Liver (tissue), 9 donors: ENCODE results near the gene TTC28. TPM values are rescaled to one million over a fixed set of nuclear protein-coding genes. Genes with fewer than 3 reads are reported as not detected.

ENCODE experiments used
- DNase-seq: peaks from one replicate; pipeline ENCODE4 v3.0.0-alpha.2; 2017; ENCODE audit warnings: low spot score
- H3K27ac ChIP-seq, 2 donors: one replicate each; pipeline ENCODE4 v1.7.0; 2013; ENCODE audit warnings: inconsistent platforms in 2 of 2, low read length in 2 of 2, control low read depth in 1 of 2, low read depth in 1 of 2, mild to moderate bottlenecking in 1 of 2
- H3K27me3 ChIP-seq, 4 donors: one replicate each; pipeline versions ENCODE4 v1.6.1 to v1.7.0; 2013; ENCODE audit warnings: low read length in 3 of 4, inconsistent platforms in 1 of 4, mild to moderate bottlenecking in 1 of 4, moderate library complexity in 1 of 4; ENCODE audit not compliant: control insufficient read depth in 4 of 4, insufficient read depth in 4 of 4
- H3K36me3 ChIP-seq, 4 donors: one replicate each; pipeline versions ENCODE4 v1.6.1 to v1.7.0; 2013; ENCODE audit warnings: low read length in 3 of 4, mild to moderate bottlenecking in 3 of 4, low read depth in 1 of 4, moderate library complexity in 1 of 4; ENCODE audit not compliant: control insufficient read depth in 4 of 4, insufficient read depth in 3 of 4
- H3K4me1 ChIP-seq, 4 donors: one replicate each; pipeline versions ENCODE4 v1.6.1 to v1.7.0; 2013; ENCODE audit warnings: low read length in 3 of 4, mild to moderate bottlenecking in 3 of 4, moderate library complexity in 1 of 4; ENCODE audit not compliant: control insufficient read depth in 4 of 4, insufficient read depth in 4 of 4
- H3K4me3 ChIP-seq, 3 donors: one replicate each; pipeline versions ENCODE4 v1.6.1 to v1.7.0; 2013; ENCODE audit warnings: low read length in 3 of 3, control low read depth in 1 of 3, low read depth in 1 of 3, mild to moderate bottlenecking in 1 of 3
- H3K9ac ChIP-seq, 2 donors: one replicate each; pipeline ENCODE4 v1.7.0; 2013; ENCODE audit warnings: low read length in 2 of 2, mild to moderate bottlenecking in 2 of 2, moderate library complexity in 2 of 2, control low read depth in 1 of 2, low read depth in 1 of 2
- H3K9me3 ChIP-seq, 4 donors: one replicate each; pipeline versions ENCODE4 v1.6.1 to v1.7.0; 2013; ENCODE audit warnings: low read length in 3 of 4; ENCODE audit not compliant: control insufficient read depth in 4 of 4
- CTCF ChIP-seq: fragments of 150-350 bp; IDR thresholded peaks from 2 replicates; pipeline ENCODE4 v1.5.1; 2017; ENCODE audit warnings: improper control_type of control experiment, low read depth, low read length; ENCODE audit not compliant: missing input control
- FOXA1 ChIP-seq: IDR thresholded peaks from 2 replicates; pipeline ENCODE4 v1.6.1; 2016; ENCODE audit warnings: antibody characterized with exemption
- FOXA2 ChIP-seq: IDR thresholded peaks from 2 replicates; pipeline ENCODE4 v1.6.1; 2016; ENCODE audit warnings: antibody characterized with exemption
- HNF4A ChIP-seq, 2 donors: conservative IDR thresholded peaks; 2 replicates each; pipeline ENCODE4 v1.6.1; 2016; ENCODE audit warnings: antibody characterized with exemption in 2 of 2, mild to moderate bottlenecking in 2 of 2
- HNF4G ChIP-seq: IDR thresholded peaks from 2 replicates; pipeline ENCODE4 v1.6.1; 2016; ENCODE audit warnings: antibody characterized with exemption
- NR2F2 ChIP-seq: IDR thresholded peaks from 2 replicates; pipeline ENCODE4 v1.6.1; 2016; ENCODE audit warnings: antibody characterized with exemption
- REST ChIP-seq: IDR thresholded peaks from 2 replicates; pipeline ENCODE4 v1.6.1; 2016; ENCODE audit warnings: antibody characterized with exemption, mild to moderate bottlenecking
- RXRA ChIP-seq, 2 donors: IDR thresholded peaks; 2 replicates each; pipeline ENCODE4 v1.6.1; 2017 to 2018; ENCODE audit warnings: antibody characterized with exemption in 2 of 2, mild to moderate bottlenecking in 1 of 2
- YY1 ChIP-seq: IDR thresholded peaks from 2 replicates; pipeline ENCODE4 v1.6.1; 2016; ENCODE audit warnings: antibody characterized with exemption, mild to moderate bottlenecking
- ZBTB33 ChIP-seq: IDR thresholded peaks from 2 replicates; pipeline ENCODE4 v1.6.1; 2016; ENCODE audit warnings: antibody characterized with exemption
- WGBS: extraction: QIAGEN DNeasy Blood & Tissue Kit; methylation state at CpG from one replicate; pipeline ENCODE4 v1.1.7; 2013; 5-methylcytosine and 5-hydroxymethylcytosine counted together
- polyA plus RNA-seq, 2 donors: library from polyadenylated mRNA; stranded (reverse) in 1 of 2; unstranded in 1 of 2; fragments of 200-250 nt in 1 of 2; fragments of >200 nt in 1 of 2; fragmentation: Nextera tagmentation in 1 of 2; extraction: Ambion mirVana in 1 of 2; gene quantifications; one replicate each; pipeline versions ENCODE4 v1.2.1 to v1.2.3, GENCODE V29; 2013 to 2015
- total RNA-seq, 2 donors: library from RNA; depleted of rRNA; stranded (reverse); fragments of >200 nt; gene quantifications; one replicate each; pipeline ENCODE4 v1.2.3, GENCODE V29; 2014
- donor health status: healthy.
- donor health status: healthy.
- donor health status: healthy.
- donor health status: healthy.
- donor health status: healthy.

Gene TTC28
- total and polyA plus RNA-seq, 4 donors: 4.2 to 19.4 (median 5.9) TPM

GRCh38 chr22:28024422-28024888 is 655.2 kb downstream of the TTC28 start (continued):
- TF ChIP-seq ZBTB33: no peak

- H3K4me1 ChIP-seq: no peaks in the 10 kb centered on the region
- no peak overlapping the region for H3K4me3 ChIP-seq
- no peaks in the 10 kb centered on the region for H3K27me3 ChIP-seq
- no peaks in the 10 kb centered on the region for H3K36me3 ChIP-seq
- no peak overlapping the region for H3K9ac ChIP-seq
- DNase-seq: no peak
- WGBS: 90% methylated on average over 5 of the region's 5 CpGs
- TF ChIP-seq RXRA (IDR thresholded peaks at IDR 0.05) (no peak), NR2F2 (no peak), HNF4A (conservative IDR thresholded peaks at IDR 0.05) (no peak), CTCF (no peak), FOXA1 (no peak), FOXA2 (no peak), REST (no peak)
- H3K27ac ChIP-seq: no peak overlapping the region
- H3K9me3 ChIP-seq: no peaks in the 10 kb centered on the region
Measured at GRCh38 chr22:28023774-28024173, 655.9 kb downstream of the TTC28 start.

GRCh38 chr22:28023036-28023435 is 656.6 kb downstream of the TTC28 start:
- no peaks in the 10 kb centered on the region for H3K9me3 ChIP-seq
- H3K4me3 ChIP-seq: no peak overlapping the region
- no peak overlapping the region for H3K9ac ChIP-seq
- no peaks in the 10 kb centered on the region for H3K27me3 ChIP-seq
- TF ChIP-seq HNF4G: no peak
- TF ChIP-seq ZBTB33: no peak
- no peak for TF ChIP-seq YY1
- no peak for TF ChIP-seq NR2F2
- no peak for DNase-seq
- H3K27ac ChIP-seq: no peak overlapping the region
- no peaks in the 10 kb centered on the region for H3K4me1 ChIP-seq
- H3K36me3 ChIP-seq: no peaks in the 10 kb centered on the region
- 95% methylated on average over 5 of the region's 5 CpGs for WGBS
